ENCODE measurements around the gene RILP. TPM values are rescaled to one million over a fixed set of nuclear protein-coding genes. Genes with fewer than 3 reads are reported as not detected.

The RILP gene
- total RNA-seq, 2 donors from 2014 or later = 21.0 to 68.2 TPM

DNA sequence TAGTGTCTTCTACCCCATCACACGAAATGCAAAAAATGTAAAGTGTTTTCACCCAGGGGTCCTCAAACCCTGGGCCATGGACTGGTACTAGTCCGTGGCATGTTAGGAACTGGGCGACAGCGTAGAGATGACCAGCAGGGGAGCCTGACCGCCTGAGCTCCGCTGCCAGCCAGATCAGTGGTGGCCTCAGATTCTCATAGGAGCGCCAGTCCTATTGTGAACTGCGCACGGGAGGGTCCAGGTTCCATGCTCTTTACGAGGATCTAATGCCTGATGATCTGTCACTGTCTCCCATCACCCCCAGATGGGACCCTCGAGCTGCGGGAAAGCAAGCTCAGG, 8.6 kb downstream of the RILP start:
- Histone ChIP-seq H3K27ac (no peak overlapping the region), H3K9me3 (no peaks in the 10 kb centered on the region), H3K4me3 (no peak overlapping the region), H3K4me1 (peaks cover 35% of the 10 kb centered on the region), H3K36me3 (replicated peaks in 1 of 2; ENCODE audit: insufficient read depth in 1 of 2, low read depth in 2 of 2) (no peaks in the 10 kb centered on the region), H3K27me3 (no peaks in the 10 kb centered on the region)
- WGBS, 2 donors = 73 to 79% methylated on average over 12 of the region's 12 CpGs
- no peak for TF ChIP-seq POLR2A (IDR thresholded peaks at IDR 0.05)
- TF ChIP-seq, protein P1, sequence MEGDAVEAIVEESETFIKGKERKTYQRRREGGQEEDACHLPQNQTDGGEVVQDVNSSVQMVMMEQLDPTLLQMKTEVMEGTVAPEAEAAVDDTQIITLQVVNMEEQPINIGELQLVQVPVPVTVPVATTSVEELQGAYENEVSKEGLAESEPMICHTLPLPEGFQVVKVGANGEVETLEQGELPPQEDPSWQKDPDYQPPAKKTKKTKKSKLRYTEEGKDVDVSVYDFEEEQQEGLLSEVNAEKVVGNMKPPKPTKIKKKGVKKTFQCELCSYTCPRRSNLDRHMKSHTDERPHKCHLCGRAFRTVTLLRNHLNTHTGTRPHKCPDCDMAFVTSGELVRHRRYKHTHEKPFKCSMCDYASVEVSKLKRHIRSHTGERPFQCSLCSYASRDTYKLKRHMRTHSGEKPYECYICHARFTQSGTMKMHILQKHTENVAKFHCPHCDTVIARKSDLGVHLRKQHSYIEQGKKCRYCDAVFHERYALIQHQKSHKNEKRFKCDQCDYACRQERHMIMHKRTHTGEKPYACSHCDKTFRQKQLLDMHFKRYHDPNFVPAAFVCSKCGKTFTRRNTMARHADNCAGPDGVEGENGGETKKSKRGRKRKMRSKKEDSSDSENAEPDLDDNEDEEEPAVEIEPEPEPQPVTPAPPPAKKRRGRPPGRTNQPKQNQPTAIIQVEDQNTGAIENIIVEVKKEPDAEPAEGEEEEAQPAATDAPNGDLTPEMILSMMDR (IDR thresholded peaks at IDR 0.05) = no peak
- ATAC-seq (no peak), DNase-seq (no peak)
- intact Hi-C loops (cut with DNase I) = no loop called here

DNA sequence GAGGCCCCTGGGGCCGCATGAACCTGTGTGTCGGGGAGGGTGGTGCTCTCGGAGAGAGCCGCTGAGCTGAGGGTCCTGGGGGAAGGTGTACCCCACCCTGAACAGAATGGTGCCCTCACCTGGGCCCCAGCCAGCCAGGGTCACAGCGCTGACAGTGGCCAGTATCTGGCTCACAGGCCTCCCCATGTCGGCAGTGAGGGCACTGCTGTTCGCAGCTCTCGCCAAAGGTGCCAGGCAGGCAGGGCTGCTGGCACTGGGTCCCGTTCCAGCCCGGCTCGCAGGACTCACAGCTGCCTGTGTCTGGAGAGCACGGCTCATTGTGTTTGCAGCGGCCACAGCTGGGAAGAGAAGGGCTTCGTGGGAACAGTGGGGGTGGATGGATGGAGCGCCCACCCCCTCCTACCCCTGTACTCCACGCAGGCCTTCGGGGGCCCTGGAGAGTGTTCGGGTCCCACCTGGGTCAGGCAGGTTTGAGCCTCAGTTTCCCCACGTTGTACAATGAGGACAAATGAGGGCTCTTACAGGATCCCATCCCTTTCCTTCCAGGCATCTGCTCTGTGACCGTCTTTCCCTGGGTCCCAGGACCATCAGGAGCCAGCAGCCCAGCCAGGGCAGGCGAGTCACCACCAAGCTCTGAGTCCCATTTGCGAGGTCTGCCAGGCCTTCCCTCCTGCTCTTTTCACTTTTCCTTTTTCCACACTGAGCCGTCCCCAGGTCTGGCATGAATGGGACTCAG, 9.2 kb downstream of the RILP start:
- TF ChIP-seq, protein P1 (IDR thresholded peaks at IDR 0.05) = no peak
- TF ChIP-seq POLR2A (IDR thresholded peaks at IDR 0.05) = no peak
- no peaks in the 10 kb centered on the region for H3K27me3 ChIP-seq
- H3K27ac ChIP-seq = peak overlapping the region in 1 of 4 donors; percentile 40
- no peaks in the 10 kb centered on the region for H3K9me3 ChIP-seq
- no peak for ATAC-seq
- DNase-seq = peak in 3 of 4 donors; percentile 53 to 80 (median 66)
- peaks cover 30% of the 10 kb centered on the region for H3K4me1 ChIP-seq
- no peak overlapping the region for H3K4me3 ChIP-seq
- H3K36me3 ChIP-seq (replicated peaks in 1 of 2; ENCODE audit: insufficient read depth in 1 of 2, low read depth in 2 of 2) = no peaks in the 10 kb centered on the region
- WGBS, 2 donors = 51 to 57% methylated on average over 5 to 19 of the region's 23 CpGs
- intact Hi-C loops (cut with DNase I) = no loop called here

DNA sequence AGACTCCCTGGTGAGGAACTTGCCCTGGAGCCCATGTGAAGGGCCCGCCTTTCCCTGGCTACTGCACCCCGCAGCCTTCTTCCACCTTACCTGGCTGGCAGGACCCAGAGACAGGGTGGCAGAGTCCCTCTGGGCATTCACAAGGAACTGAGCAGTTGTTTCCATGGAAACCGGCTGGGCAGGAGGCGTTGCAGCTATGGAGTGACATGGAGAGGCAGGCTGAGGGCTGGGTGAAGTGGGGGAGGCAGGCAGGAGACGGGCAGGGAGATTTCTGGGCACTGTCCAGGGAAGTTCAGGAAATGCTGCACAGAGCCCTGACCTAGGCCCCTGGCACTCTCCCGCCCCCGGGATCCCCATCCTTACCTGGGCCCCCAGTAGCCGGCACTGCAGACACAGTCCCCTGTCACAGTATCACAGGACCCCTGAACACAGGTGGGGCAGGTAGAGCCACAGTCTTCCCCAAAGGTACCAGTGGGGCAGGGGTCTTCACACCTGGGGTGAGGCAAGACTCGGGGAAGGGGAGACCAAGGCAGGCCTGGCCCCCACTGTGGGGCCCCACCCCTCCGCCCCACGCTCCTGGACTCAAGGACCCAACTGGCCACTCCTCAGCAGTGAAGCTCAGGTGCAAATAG, 10.0 kb downstream of the RILP start:
- intact Hi-C loops (cut with DNase I) = no loop called here
- ATAC-seq = no peak
- Histone ChIP-seq H3K36me3 (replicated peaks in 1 of 2; ENCODE audit: insufficient read depth in 1 of 2, low read depth in 2 of 2) (no peaks in the 10 kb centered on the region), H3K4me3 (no peak overlapping the region), H3K9me3 (no peaks in the 10 kb centered on the region), H3K27me3 (no peaks in the 10 kb centered on the region), H3K27ac (peak overlapping the region in 1 of 4 donors; percentile 40), H3K4me1 (peaks cover 27% of the 10 kb centered on the region)
- TF ChIP-seq, protein P1 (IDR thresholded peaks at IDR 0.05) = no peak
- TF ChIP-seq POLR2A (IDR thresholded peaks at IDR 0.05) = no peak
- 54% methylated on average over 4 to 10 of the region's 11 CpGs for WGBS, 2 donors
- DNase-seq = peak in 3 of 4 donors; percentile 49 to 74 (median 64)

DNA sequence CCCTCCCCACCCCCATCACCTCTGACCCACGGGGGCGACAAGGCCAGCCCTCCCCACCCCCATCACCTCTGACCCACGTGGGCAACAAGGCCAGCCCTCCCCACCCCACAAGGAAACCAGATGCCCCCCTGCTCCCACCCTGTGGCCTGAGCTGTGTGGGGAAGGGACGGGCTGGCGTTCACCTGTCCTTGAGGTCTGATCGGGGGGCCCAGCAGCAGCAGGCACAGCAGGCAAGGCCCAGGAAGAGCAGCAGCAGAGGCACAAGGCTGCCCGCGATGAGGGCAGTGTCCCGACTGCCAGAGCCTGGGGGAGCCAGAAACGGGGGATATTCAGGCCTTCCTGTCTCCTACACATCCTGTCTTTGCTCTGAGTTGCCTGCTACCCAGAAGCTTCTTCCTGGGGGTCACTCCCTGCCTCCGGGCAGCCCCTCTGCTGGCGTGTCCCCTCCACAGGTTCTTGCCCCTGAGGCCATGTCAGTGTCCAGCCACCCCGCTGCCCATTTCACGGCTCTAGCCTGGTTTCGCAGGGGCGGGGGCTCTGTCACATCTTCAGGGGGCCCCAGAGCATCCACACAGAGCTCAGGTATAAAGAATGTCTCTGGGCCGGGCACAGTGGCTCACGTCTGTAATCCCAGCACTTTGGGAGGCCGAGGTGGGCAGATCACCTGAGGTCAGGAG, 10.9 kb downstream of the RILP start:
- 76 to 85% methylated on average over 12 to 14 of the region's 19 CpGs for WGBS, 2 donors
- H3K27me3 ChIP-seq = no peaks in the 10 kb centered on the region
- H3K4me1 ChIP-seq = peaks cover 18% of the 10 kb centered on the region
- H3K9me3 ChIP-seq = no peaks in the 10 kb centered on the region
- TF ChIP-seq, protein P1 (IDR thresholded peaks at IDR 0.05) = no peak
- H3K4me3 ChIP-seq = no peak overlapping the region
- no peak overlapping the region for H3K27ac ChIP-seq
- no peaks in the 10 kb centered on the region for H3K36me3 ChIP-seq (replicated peaks in 1 of 2; ENCODE audit: insufficient read depth in 1 of 2, low read depth in 2 of 2)
- no peak for ATAC-seq
- intact Hi-C loops (cut with DNase I) = no loop called here
- DNase-seq = no peak
